ENCODE data around the gene REEP5. TPM values are rescaled to one million over a fixed set of nuclear protein-coding genes. Genes with fewer than 3 reads are reported as not detected.

Gene REEP5
- total RNA-seq, 1 experiment from 2014 or later = 85.2 TPM

- no peak for TF ChIP-seq EZH2phosphoT487 (IDR thresholded peaks at IDR 0.05; ENCODE audit: borderline replicate concordance, low read length)
- TF ChIP-seq, protein P1, sequence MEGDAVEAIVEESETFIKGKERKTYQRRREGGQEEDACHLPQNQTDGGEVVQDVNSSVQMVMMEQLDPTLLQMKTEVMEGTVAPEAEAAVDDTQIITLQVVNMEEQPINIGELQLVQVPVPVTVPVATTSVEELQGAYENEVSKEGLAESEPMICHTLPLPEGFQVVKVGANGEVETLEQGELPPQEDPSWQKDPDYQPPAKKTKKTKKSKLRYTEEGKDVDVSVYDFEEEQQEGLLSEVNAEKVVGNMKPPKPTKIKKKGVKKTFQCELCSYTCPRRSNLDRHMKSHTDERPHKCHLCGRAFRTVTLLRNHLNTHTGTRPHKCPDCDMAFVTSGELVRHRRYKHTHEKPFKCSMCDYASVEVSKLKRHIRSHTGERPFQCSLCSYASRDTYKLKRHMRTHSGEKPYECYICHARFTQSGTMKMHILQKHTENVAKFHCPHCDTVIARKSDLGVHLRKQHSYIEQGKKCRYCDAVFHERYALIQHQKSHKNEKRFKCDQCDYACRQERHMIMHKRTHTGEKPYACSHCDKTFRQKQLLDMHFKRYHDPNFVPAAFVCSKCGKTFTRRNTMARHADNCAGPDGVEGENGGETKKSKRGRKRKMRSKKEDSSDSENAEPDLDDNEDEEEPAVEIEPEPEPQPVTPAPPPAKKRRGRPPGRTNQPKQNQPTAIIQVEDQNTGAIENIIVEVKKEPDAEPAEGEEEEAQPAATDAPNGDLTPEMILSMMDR (conservative IDR thresholded peaks at IDR 0.05; ENCODE audit: low read depth, low read length) = no peak
- TF ChIP-seq EZH2 (IDR thresholded peaks at IDR 0.05; ENCODE audit: low read length, unreplicated experiment) = no peak
- Histone ChIP-seq H3K27me3 (ENCODE audit: low read length) (no peaks in the 10 kb centered on the region), H3K36me3 (ENCODE audit: low read depth, low read length) (no peaks in the 10 kb centered on the region), H3K9me2 (replicated peaks; ENCODE audit: low read length) (no peaks in the 10 kb centered on the region), H3K4me1 (ENCODE audit: insufficient read depth, low read length) (no peaks in the 10 kb centered on the region), H3K79me2 (ENCODE audit: low read length) (no peaks in the 10 kb centered on the region), H3F3A (ENCODE audit: low read length, unreplicated experiment) (no peaks in the 10 kb centered on the region), H3K27ac (ENCODE audit: low read length) (no peak overlapping the region), H3K4me3 (ENCODE audit: low read length) (no peak overlapping the region), H2AFZ (ENCODE audit: low read length) (no peak overlapping the region), H3K9ac (ENCODE audit: low read length) (no peak overlapping the region), H4K20me1 (ENCODE audit: low read length) (no peaks in the 10 kb centered on the region), H3K4me2 (ENCODE audit: low read length) (no peak overlapping the region), H3K9me3 (ENCODE audit: low read length) (no peaks in the 10 kb centered on the region)
- no peak for DNase-seq
- no peak for ATAC-seq
- ChIA-PET CTCF (no interaction called here), POLR2A (ENCODE audit: unreplicated experiment) (no interaction called here)
- no TSS peak for BruUV-seq (replicated peaks)
- intact Hi-C loops (cut with micrococcal nuclease) = no loop called here
Measured at GRCh38 chr5:112948458-112948857, 26.4 kb upstream of the REEP5 start.

GRCh38 chr5:112940670-112941069 is 18.6 kb upstream of the REEP5 start:
- BruUV-seq (replicated peaks) = no TSS peak
- TF ChIP-seq EZH2 (IDR thresholded peaks at IDR 0.05; ENCODE audit: low read length, unreplicated experiment) (no peak), EZH2phosphoT487 (IDR thresholded peaks at IDR 0.05; ENCODE audit: borderline replicate concordance, low read length) (no peak)
- TF ChIP-seq, protein P1 (conservative IDR thresholded peaks at IDR 0.05; ENCODE audit: low read depth, low read length) = no peak
- no peak overlapping the region for H3K27ac ChIP-seq (ENCODE audit: low read length)
- intact Hi-C loops (cut with micrococcal nuclease) = no loop called here
- H3K4me2 ChIP-seq (ENCODE audit: low read length) = no peak overlapping the region
- H3K79me2 ChIP-seq (ENCODE audit: low read length) = no peaks in the 10 kb centered on the region
- no peaks in the 10 kb centered on the region for H3K9me2 ChIP-seq (replicated peaks; ENCODE audit: low read length)
- no peak overlapping the region for H3K4me3 ChIP-seq (ENCODE audit: low read length)
- no peak overlapping the region for H3K9ac ChIP-seq (ENCODE audit: low read length)
- ATAC-seq (no peak), DNase-seq (no peak)
- H3K9me3 ChIP-seq (ENCODE audit: low read length) = no peaks in the 10 kb centered on the region
- no peak overlapping the region for H2AFZ ChIP-seq (ENCODE audit: low read length)
- peaks cover 2% of the 10 kb centered on the region for H3K4me1 ChIP-seq (ENCODE audit: insufficient read depth, low read length)
- H3K36me3 ChIP-seq (ENCODE audit: low read depth, low read length) = no peaks in the 10 kb centered on the region
- ChIA-PET POLR2A (ENCODE audit: unreplicated experiment) (no interaction called here), CTCF (no interaction called here)
- no peaks in the 10 kb centered on the region for H3F3A ChIP-seq (ENCODE audit: low read length, unreplicated experiment)
- no peaks in the 10 kb centered on the region for H4K20me1 ChIP-seq (ENCODE audit: low read length)
- no peaks in the 10 kb centered on the region for H3K27me3 ChIP-seq (ENCODE audit: low read length)

- H3K27ac ChIP-seq (ENCODE audit: low read length) = no peak overlapping the region
- H3K9me3 ChIP-seq (ENCODE audit: low read length) = no peaks in the 10 kb centered on the region
- ATAC-seq (no peak), DNase-seq (no peak)
- H2AFZ ChIP-seq (ENCODE audit: low read length) = no peak overlapping the region
- no peaks in the 10 kb centered on the region for H3K36me3 ChIP-seq (ENCODE audit: low read depth, low read length)
- ChIA-PET CTCF (no interaction called here), POLR2A (ENCODE audit: unreplicated experiment) (no interaction called here)
- intact Hi-C loops (cut with micrococcal nuclease) = no loop called here
- no peaks in the 10 kb centered on the region for H3K9me2 ChIP-seq (replicated peaks; ENCODE audit: low read length)
- H3K4me3 ChIP-seq (ENCODE audit: low read length) = no peak overlapping the region
- no peaks in the 10 kb centered on the region for H4K20me1 ChIP-seq (ENCODE audit: low read length)
- no peaks in the 10 kb centered on the region for H3K79me2 ChIP-seq (ENCODE audit: low read length)
- peaks cover 5% of the 10 kb centered on the region for H3K4me1 ChIP-seq (ENCODE audit: insufficient read depth, low read length)
- H3K27me3 ChIP-seq (ENCODE audit: low read length) = no peaks in the 10 kb centered on the region
- H3F3A ChIP-seq (ENCODE audit: low read length, unreplicated experiment) = no peaks in the 10 kb centered on the region
- H3K4me2 ChIP-seq (ENCODE audit: low read length) = no peak overlapping the region
- BruUV-seq (replicated peaks) = no TSS peak
- TF ChIP-seq EZH2 (IDR thresholded peaks at IDR 0.05; ENCODE audit: low read length, unreplicated experiment) (no peak), EZH2phosphoT487 (IDR thresholded peaks at IDR 0.05; ENCODE audit: borderline replicate concordance, low read length) (no peak)
- TF ChIP-seq, protein P1 (conservative IDR thresholded peaks at IDR 0.05; ENCODE audit: low read depth, low read length) = no peak
- H3K9ac ChIP-seq (ENCODE audit: low read length) = no peak overlapping the region
Measured at GRCh38 chr5:112938286-112938685, 16.3 kb upstream of the REEP5 start.
